ENCODE data around the gene INSIG2. TPM values are rescaled to one million over a fixed set of nuclear protein-coding genes. Genes with fewer than 3 reads are reported as not detected.

INSIG2 gene
- total and polyA plus RNA-seq, 2 experiments from 2014 or later = 8.1 to 15.1 TPM

DNA sequence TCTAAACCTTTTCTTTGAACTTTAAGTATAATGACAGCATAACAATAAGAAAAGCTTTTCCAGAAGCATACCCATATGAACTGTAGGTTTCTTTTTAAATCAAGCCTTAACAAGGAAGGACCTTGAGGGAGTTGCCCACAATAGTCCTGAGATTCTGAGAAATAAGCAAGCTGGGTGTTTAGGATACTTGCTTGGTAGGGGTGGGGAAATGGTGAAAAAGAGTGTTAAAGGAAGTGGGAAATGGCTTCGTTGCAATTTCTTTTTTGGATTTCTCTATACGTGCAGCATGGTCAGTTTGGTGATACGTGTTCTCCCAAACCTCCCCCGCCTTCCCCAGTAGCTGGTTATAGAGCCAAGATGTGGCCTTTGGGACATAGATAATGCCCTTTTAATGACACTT is 17.2 kb downstream of the INSIG2 start:
- Mint-ChIP-seq H3K36me3 (ENCODE audit: low read depth) (no peaks in the 10 kb centered on the region), H3K4me3 (no peak overlapping the region), H3K9me3 (no peaks in the 10 kb centered on the region), H3K27ac (no peak overlapping the region), H3K4me1 (peaks cover 6% of the 10 kb centered on the region; the same call in 2 of the 3 replicates), H3K27me3 (ENCODE audit: insufficient read depth, low read depth, poor library complexity) (no peaks in the 10 kb centered on the region)
- H3K27ac ChIP-seq (ENCODE audit: low read depth) = no peak overlapping the region
- H4K20me1 ChIP-seq (replicated peaks; ENCODE audit: insufficient read depth) = no peaks in the 10 kb centered on the region
- H3K4me2 ChIP-seq = no peak overlapping the region
- H3K9me2 ChIP-seq (ENCODE audit: insufficient read depth) = no peaks in the 10 kb centered on the region
- TF ChIP-seq ZNF114 (CRISPR knock-in tag; IDR thresholded peaks at IDR 0.05) (no peak), EZH2 (IDR thresholded peaks at IDR 0.05; ENCODE audit: low read depth, unreplicated experiment) (no peak), CREB1 (CRISPR knock-in tag; IDR thresholded peaks at IDR 0.05; ENCODE audit: low read depth) (no peak), NANOG (IDR thresholded peaks at IDR 0.05; ENCODE audit: borderline replicate concordance) (no peak), ZNF331 (CRISPR knock-in tag; IDR thresholded peaks at IDR 0.05; ENCODE audit: low read depth) (no peak)
- TF ChIP-seq, protein P1, sequence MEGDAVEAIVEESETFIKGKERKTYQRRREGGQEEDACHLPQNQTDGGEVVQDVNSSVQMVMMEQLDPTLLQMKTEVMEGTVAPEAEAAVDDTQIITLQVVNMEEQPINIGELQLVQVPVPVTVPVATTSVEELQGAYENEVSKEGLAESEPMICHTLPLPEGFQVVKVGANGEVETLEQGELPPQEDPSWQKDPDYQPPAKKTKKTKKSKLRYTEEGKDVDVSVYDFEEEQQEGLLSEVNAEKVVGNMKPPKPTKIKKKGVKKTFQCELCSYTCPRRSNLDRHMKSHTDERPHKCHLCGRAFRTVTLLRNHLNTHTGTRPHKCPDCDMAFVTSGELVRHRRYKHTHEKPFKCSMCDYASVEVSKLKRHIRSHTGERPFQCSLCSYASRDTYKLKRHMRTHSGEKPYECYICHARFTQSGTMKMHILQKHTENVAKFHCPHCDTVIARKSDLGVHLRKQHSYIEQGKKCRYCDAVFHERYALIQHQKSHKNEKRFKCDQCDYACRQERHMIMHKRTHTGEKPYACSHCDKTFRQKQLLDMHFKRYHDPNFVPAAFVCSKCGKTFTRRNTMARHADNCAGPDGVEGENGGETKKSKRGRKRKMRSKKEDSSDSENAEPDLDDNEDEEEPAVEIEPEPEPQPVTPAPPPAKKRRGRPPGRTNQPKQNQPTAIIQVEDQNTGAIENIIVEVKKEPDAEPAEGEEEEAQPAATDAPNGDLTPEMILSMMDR (conservative IDR thresholded peaks at IDR 0.05; ENCODE audit: low read depth in 2 of 2) = no peak
- TF ChIP-seq, protein P2, sequence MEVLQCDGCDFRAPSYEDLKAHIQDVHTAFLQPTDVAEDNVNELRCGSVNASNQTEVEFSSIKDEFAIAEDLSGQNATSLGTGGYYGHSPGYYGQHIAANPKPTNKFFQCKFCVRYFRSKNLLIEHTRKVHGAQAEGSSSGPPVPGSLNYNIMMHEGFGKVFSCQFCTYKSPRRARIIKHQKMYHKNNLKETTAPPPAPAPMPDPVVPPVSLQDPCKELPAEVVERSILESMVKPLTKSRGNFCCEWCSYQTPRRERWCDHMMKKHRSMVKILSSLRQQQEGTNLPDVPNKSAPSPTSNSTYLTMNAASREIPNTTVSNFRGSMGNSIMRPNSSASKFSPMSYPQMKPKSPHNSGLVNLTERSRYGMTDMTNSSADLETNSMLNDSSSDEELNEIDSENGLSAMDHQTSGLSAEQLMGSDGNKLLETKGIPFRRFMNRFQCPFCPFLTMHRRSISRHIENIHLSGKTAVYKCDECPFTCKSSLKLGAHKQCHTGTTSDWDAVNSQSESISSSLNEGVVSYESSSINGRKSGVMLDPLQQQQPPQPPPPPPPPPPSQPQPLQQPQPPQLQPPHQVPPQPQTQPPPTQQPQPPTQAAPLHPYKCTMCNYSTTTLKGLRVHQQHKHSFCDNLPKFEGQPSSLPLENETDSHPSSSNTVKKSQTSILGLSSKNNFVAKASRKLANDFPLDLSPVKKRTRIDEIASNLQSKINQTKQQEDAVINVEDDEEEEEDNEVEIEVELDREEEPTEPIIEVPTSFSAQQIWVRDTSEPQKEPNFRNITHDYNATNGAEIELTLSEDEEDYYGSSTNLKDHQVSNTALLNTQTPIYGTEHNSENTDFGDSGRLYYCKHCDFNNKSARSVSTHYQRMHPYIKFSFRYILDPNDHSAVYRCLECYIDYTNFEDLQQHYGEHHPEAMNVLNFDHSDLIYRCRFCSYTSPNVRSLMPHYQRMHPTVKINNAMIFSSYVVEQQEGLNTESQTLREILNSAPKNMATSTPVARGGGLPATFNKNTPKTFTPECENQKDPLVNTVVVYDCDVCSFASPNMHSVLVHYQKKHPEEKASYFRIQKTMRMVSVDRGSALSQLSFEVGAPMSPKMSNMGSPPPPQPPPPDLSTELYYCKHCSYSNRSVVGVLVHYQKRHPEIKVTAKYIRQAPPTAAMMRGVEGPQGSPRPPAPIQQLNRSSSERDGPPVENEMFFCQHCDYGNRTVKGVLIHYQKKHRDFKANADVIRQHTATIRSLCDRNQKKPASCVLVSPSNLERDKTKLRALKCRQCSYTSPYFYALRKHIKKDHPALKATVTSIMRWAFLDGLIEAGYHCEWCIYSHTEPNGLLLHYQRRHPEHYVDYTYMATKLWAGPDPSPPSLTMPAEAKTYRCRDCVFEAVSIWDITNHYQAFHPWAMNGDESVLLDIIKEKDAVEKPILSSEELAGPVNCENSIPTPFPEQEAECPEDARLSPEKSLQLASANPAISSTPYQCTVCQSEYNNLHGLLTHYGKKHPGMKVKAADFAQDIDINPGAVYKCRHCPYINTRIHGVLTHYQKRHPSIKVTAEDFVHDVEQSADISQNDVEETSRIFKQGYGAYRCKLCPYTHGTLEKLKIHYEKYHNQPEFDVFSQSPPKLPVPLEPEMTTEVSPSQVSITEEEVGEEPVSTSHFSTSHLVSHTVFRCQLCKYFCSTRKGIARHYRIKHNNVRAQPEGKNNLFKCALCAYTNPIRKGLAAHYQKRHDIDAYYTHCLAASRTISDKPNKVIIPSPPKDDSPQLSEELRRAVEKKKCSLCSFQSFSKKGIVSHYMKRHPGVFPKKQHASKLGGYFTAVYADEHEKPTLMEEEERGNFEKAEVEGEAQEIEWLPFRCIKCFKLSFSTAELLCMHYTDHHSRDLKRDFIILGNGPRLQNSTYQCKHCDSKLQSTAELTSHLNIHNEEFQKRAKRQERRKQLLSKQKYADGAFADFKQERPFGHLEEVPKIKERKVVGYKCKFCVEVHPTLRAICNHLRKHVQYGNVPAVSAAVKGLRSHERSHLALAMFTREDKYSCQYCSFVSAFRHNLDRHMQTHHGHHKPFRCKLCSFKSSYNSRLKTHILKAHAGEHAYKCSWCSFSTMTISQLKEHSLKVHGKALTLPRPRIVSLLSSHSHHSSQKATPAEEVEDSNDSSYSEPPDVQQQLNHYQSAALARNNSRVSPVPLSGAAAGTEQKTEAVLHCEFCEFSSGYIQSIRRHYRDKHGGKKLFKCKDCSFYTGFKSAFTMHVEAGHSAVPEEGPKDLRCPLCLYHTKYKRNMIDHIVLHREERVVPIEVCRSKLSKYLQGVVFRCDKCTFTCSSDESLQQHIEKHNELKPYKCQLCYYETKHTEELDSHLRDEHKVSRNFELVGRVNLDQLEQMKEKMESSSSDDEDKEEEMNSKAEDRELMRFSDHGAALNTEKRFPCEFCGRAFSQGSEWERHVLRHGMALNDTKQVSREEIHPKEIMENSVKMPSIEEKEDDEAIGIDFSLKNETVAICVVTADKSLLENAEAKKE (CRISPR knock-in tag; IDR thresholded peaks at IDR 0.05) = no peak
- TF ChIP-seq, protein P3, sequence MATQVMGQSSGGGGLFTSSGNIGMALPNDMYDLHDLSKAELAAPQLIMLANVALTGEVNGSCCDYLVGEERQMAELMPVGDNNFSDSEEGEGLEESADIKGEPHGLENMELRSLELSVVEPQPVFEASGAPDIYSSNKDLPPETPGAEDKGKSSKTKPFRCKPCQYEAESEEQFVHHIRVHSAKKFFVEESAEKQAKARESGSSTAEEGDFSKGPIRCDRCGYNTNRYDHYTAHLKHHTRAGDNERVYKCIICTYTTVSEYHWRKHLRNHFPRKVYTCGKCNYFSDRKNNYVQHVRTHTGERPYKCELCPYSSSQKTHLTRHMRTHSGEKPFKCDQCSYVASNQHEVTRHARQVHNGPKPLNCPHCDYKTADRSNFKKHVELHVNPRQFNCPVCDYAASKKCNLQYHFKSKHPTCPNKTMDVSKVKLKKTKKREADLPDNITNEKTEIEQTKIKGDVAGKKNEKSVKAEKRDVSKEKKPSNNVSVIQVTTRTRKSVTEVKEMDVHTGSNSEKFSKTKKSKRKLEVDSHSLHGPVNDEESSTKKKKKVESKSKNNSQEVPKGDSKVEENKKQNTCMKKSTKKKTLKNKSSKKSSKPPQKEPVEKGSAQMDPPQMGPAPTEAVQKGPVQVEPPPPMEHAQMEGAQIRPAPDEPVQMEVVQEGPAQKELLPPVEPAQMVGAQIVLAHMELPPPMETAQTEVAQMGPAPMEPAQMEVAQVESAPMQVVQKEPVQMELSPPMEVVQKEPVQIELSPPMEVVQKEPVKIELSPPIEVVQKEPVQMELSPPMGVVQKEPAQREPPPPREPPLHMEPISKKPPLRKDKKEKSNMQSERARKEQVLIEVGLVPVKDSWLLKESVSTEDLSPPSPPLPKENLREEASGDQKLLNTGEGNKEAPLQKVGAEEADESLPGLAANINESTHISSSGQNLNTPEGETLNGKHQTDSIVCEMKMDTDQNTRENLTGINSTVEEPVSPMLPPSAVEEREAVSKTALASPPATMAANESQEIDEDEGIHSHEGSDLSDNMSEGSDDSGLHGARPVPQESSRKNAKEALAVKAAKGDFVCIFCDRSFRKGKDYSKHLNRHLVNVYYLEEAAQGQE (IDR thresholded peaks at IDR 0.05; ENCODE audit: unreplicated experiment) = no peak
- peaks cover 13% of the 10 kb centered on the region; the same call in 1 of the 2 replicates for H3K4me1 ChIP-seq (ENCODE audit: insufficient read depth)
- no peaks in the 10 kb centered on the region for H3F3A ChIP-seq (replicated peaks; ENCODE audit: low read depth)
- no peak for DNase-seq (ENCODE audit: low spot score)
- H2AFZ ChIP-seq = no peak overlapping the region
- H3K4me3 ChIP-seq = no peak overlapping the region
- H3K27me3 ChIP-seq (ENCODE audit: insufficient read depth) = no peaks in the 10 kb centered on the region
- H3K79me2 ChIP-seq (replicated peaks; ENCODE audit: insufficient read depth) = no peaks in the 10 kb centered on the region
- ATAC-seq = no peak
- no peaks in the 10 kb centered on the region; the same call in 1 of the 2 replicates for H3K36me3 ChIP-seq (ENCODE audit: insufficient read depth)

All from GM23338 (cell line).